Left lung (tissue), 10 donors: ENCODE measurements around the gene DCDC1. TPM values are rescaled to one million over a fixed set of nuclear protein-coding genes. Genes with fewer than 3 reads are reported as not detected.

Source experiments
- ATAC-seq: fragments of 200-7000 bp; cut with Tn5 transposase; one replicate; pipeline ENCODE4 v1.9.1; 2020; ENCODE audit warnings: moderate library complexity
- DNase-seq, 4 donors: peaks; one replicate each; pipeline ENCODE4 v3.0.0-alpha.2; 2013 to 2020
- H3K27ac ChIP-seq, 2 donors: fragments of 200-600 bp; sonication (generic) in 1 of 2; one replicate each; pipeline versions ENCODE4 v1.5.0 to v1.8.0; 2020 to 2021
- H3K27me3 ChIP-seq, 2 donors: fragments of 200-600 bp; sonication (generic) in 1 of 2; one replicate each; pipeline versions ENCODE4 v1.5.0 to v1.8.0; 2020 to 2021
- H3K36me3 ChIP-seq, 2 donors: fragments of 200-600 bp; sonication (generic) in 1 of 2; one replicate each; pipeline versions ENCODE4 v1.5.0 to v1.8.0; 2020 to 2021
- H3K4me1 ChIP-seq, 2 donors: fragments of 200-600 bp; one replicate each; pipeline ENCODE4 v1.8.0; 2021
- H3K4me3 ChIP-seq, 2 donors: fragments of 200-600 bp; sonication (generic) in 1 of 2; one replicate each; pipeline versions ENCODE4 v1.5.0 to v1.8.0; 2020 to 2021; ENCODE audit warnings: mild to moderate bottlenecking in 1 of 2
- H3K9me3 ChIP-seq, 2 donors: fragments of 200-600 bp; sonication (generic) in 1 of 2; one replicate each; pipeline versions ENCODE4 v1.5.0 to v1.8.0; 2020 to 2021
- intact Hi-C, 2 donors: fragments of 100-400 bp; cut with DNase I; formaldehyde crosslinking; loops; one replicate each; pipeline versions ENCODE4 v1.11.2 to v1.14.2; 2022
- polyA plus RNA-seq, 6 donors: library from polyadenylated mRNA; unstranded; fragments of 120-200 nt; gene quantifications; one replicate each; pipeline ENCODE4 v1.2.1, GENCODE V29; 2013; ENCODE audit not compliant: insufficient read length in 6 of 6
- total RNA-seq, 2 donors: library from RNA; stranded (reverse); fragmentation: NEBNext Ultra II Directional; extraction: Animal tissue kit (Norgen Biotek cat#: 25700); gene quantifications; one replicate each; pipeline ENCODE4 v1.2.1, GENCODE V29; 2021
- TF ChIP-seq, protein P1 (sequence below), 2 donors: fragments of 200-600 bp; sonication (generic) in 1 of 2; IDR thresholded peaks; one replicate each; pipeline versions ENCODE4 v1.5.0 to v1.8.0; 2021; ENCODE audit warnings: antibody characterized with exemption in 2 of 2
- donor health status: DM: no; HTN: yes; CAD: no.
- donor health status: DM: no; HTN: no; CAD: no.

DCDC1 gene
- total and polyA plus RNA-seq, 8 donors: 0.09 to 3.3 (median 2.0) TPM

DNA sequence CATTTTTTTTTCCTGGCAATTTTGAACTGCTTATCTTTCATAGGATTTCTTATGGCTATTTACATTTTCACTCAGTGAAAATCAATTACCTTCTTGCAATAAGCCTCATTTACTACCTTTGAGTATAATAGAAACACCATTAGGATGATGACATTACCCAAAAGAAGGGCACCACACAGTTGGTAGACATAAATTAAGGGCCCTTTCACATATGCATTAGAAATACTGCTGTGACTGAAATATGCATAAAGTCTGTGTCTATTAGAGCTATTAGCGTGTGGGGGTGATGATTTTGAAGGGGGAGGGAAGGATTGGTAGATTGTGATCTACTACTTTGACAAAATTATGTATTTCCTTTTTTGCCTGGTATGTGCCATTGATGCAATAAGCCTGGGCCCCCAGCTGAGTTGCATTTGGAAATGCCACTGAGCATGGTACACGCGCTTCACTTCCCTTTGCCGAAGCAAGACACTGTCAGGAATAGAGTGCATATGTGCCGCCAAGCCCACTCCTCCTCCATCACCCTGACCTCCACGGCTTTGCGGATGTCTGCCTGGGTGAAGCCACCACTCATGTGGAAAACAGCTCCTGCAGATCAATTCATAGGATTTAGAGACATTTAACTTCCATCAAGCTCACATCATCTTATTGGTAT lies 339.3 kb downstream of the DCDC1 start:
- Histone ChIP-seq H3K4me3 (no peak overlapping the region), H3K9me3 (no peaks in the 10 kb centered on the region), H3K27me3 (no peaks in the 10 kb centered on the region), H3K36me3 (no peaks in the 10 kb centered on the region), H3K4me1 (no peaks in the 10 kb centered on the region), H3K27ac (no peak overlapping the region)
- no peak for ATAC-seq
- TF ChIP-seq, protein P1, sequence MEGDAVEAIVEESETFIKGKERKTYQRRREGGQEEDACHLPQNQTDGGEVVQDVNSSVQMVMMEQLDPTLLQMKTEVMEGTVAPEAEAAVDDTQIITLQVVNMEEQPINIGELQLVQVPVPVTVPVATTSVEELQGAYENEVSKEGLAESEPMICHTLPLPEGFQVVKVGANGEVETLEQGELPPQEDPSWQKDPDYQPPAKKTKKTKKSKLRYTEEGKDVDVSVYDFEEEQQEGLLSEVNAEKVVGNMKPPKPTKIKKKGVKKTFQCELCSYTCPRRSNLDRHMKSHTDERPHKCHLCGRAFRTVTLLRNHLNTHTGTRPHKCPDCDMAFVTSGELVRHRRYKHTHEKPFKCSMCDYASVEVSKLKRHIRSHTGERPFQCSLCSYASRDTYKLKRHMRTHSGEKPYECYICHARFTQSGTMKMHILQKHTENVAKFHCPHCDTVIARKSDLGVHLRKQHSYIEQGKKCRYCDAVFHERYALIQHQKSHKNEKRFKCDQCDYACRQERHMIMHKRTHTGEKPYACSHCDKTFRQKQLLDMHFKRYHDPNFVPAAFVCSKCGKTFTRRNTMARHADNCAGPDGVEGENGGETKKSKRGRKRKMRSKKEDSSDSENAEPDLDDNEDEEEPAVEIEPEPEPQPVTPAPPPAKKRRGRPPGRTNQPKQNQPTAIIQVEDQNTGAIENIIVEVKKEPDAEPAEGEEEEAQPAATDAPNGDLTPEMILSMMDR (IDR thresholded peaks at IDR 0.05): no peak
- no peak for DNase-seq
- intact Hi-C loops: no loop called here

DNA sequence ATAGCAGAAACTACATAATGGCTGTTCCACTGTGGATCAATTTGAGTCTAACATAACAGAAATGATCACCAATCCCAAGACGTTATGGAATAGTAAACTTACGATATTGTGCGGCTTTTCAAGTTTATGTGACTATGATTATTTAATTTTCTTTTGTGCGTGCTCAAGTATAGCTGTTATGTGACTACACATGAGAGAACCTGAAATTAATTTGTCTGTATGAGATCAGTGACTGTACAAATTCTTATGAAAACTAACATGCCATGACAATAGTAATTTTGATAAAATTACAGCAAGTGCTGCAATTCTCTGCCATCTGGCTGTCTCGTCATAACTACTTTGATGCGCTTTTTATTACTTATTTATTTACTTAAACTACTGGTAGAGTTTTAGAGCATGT lies 343.2 kb downstream of the DCDC1 start:
- intact Hi-C loops: no loop called here
- no peak for DNase-seq
- TF ChIP-seq, protein P1 (IDR thresholded peaks at IDR 0.05): no peak
- Histone ChIP-seq H3K4me1 (no peaks in the 10 kb centered on the region), H3K4me3 (no peak overlapping the region), H3K36me3 (no peaks in the 10 kb centered on the region), H3K27ac (no peak overlapping the region), H3K27me3 (no peaks in the 10 kb centered on the region), H3K9me3 (no peaks in the 10 kb centered on the region)
- no peak for ATAC-seq

DNA sequence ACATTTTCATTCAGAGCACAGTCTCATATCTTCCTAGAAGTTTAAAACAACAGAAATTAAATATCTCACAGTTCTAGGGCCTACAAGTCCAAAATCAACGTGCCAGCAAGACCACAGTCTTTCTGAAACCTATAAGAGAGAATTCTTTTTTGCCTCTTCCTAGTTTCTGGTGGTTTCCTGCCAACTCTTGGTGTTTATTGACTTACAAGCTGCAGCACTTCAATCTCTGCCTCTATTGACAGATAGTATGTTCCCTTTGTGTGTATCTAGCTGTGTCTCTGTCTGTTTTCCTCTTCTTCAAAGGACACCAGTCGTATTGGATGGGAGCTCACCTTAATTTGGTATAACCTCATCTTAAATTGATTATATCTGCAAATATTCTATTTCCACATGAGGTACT lies 347.5 kb downstream of the DCDC1 start:
- TF ChIP-seq, protein P1 (IDR thresholded peaks at IDR 0.05): no peak
- intact Hi-C loops: no loop called here
- Histone ChIP-seq H3K4me3 (no peak overlapping the region), H3K27me3 (no peaks in the 10 kb centered on the region), H3K4me1 (no peaks in the 10 kb centered on the region), H3K9me3 (no peaks in the 10 kb centered on the region), H3K36me3 (no peaks in the 10 kb centered on the region), H3K27ac (no peak overlapping the region)
- DNase-seq: no peak
- ATAC-seq: no peak

DNA sequence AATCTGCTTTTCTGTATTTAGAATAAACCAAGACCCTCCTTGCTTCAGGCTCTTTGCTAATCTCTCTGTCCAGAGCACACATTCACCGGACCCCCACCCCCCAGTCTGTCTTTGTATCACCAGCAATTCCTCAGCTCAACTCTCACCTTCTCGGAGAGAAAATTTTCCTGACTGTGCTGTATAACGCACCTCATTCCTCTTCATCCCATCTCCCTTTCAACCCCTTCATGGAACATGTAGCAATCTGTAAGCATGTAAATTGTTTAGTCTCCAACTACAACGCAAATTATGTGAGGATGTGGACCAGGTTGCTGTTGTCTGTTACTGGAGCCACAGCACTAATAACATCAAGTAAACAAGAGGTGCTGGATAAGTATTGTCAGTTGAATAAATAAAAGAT lies 349.8 kb downstream of the DCDC1 start:
- peak in 2 of 4 donors; percentile 9 to 11 for DNase-seq
- TF ChIP-seq, protein P1 (IDR thresholded peaks at IDR 0.05): no peak
- intact Hi-C loops: no loop called here
- Histone ChIP-seq H3K4me3 (no peak overlapping the region), H3K36me3 (no peaks in the 10 kb centered on the region), H3K4me1 (no peaks in the 10 kb centered on the region), H3K27me3 (no peaks in the 10 kb centered on the region), H3K9me3 (no peaks in the 10 kb centered on the region), H3K27ac (no peak overlapping the region)
- ATAC-seq: no peak

DNA sequence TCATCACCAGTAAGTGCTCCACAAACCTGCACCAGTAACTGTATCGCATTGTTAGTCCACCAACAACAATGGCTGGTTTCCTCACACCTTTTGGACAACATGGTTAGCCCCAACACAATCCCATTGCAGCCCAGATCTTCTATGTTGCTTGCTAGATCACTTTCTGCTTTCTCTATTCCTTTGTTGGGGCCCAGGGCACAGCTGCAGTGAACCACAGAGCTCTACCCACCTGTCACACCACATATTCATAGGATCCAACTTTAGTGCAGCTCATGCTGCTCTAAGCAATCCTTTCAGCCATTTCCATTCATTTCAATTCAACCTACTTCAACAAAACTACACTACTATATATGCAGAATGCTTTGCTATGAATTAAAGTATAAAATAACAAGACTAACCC lies 364.3 kb downstream of the DCDC1 start:
- DNase-seq (no peak), ATAC-seq (no peak)
- H3K27me3 ChIP-seq: no peaks in the 10 kb centered on the region
- TF ChIP-seq, protein P1 (IDR thresholded peaks at IDR 0.05): no peak
- H3K4me3 ChIP-seq: no peak overlapping the region
- intact Hi-C loops: no loop called here
- H3K4me1 ChIP-seq: no peaks in the 10 kb centered on the region
- H3K27ac ChIP-seq: no peak overlapping the region
- no peaks in the 10 kb centered on the region for H3K36me3 ChIP-seq
- H3K9me3 ChIP-seq: no peaks in the 10 kb centered on the region
